ENCODE data around the gene MESP2. TPM values are rescaled to one million over a fixed set of nuclear protein-coding genes. Genes with fewer than 3 reads are reported as not detected.
A peak's percentile ranks its signal among the peaks of the same experiment; 100 is the strongest.

The MESP2 gene
- total and polyA plus RNA-seq, 4 donors = 0.03 TPM; not detected in 3

DNA sequence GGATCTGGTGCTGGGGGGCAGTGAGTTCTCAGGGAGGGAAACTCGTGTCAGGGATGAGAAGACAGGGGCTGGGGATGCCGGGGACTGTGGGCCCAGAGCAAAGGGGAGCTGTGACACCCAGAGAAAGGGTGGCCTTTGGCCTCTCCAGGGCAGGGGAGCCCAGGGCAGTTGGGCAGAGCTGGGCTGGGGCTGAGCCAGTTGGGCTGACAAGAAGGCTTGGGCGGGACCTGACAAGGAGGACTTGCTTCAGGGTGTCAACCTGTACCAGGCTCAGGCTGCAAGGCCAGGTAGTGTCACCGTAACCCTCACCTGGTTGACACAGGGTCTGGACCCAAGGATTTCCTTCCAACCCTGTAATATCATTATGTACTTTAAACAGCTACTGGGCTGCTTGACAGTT is 51.7 kb downstream of the MESP2 start:
- no peaks in the 10 kb centered on the region for H3K27me3 ChIP-seq (ENCODE audit: control insufficient read depth in 4 of 4, insufficient read depth in 4 of 4, low read length in 3 of 4)
- H3K4me1 ChIP-seq (ENCODE audit: control insufficient read depth in 4 of 4, insufficient read depth in 4 of 4, low read length in 3 of 4) = peaks cover 15 to 38% (median 29%) of the 10 kb centered on the region in 4 donors
- no peak overlapping the region for H3K4me3 ChIP-seq (ENCODE audit: low read depth in 1 of 3, low read length in 3 of 3)
- DNase-seq (ENCODE audit: low spot score) = no peak
- peak overlapping the region; percentile 28 for H3K27ac ChIP-seq (ENCODE audit: low read depth in 1 of 2, low read length in 2 of 2)
- TF ChIP-seq, protein P1, sequence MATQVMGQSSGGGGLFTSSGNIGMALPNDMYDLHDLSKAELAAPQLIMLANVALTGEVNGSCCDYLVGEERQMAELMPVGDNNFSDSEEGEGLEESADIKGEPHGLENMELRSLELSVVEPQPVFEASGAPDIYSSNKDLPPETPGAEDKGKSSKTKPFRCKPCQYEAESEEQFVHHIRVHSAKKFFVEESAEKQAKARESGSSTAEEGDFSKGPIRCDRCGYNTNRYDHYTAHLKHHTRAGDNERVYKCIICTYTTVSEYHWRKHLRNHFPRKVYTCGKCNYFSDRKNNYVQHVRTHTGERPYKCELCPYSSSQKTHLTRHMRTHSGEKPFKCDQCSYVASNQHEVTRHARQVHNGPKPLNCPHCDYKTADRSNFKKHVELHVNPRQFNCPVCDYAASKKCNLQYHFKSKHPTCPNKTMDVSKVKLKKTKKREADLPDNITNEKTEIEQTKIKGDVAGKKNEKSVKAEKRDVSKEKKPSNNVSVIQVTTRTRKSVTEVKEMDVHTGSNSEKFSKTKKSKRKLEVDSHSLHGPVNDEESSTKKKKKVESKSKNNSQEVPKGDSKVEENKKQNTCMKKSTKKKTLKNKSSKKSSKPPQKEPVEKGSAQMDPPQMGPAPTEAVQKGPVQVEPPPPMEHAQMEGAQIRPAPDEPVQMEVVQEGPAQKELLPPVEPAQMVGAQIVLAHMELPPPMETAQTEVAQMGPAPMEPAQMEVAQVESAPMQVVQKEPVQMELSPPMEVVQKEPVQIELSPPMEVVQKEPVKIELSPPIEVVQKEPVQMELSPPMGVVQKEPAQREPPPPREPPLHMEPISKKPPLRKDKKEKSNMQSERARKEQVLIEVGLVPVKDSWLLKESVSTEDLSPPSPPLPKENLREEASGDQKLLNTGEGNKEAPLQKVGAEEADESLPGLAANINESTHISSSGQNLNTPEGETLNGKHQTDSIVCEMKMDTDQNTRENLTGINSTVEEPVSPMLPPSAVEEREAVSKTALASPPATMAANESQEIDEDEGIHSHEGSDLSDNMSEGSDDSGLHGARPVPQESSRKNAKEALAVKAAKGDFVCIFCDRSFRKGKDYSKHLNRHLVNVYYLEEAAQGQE (IDR thresholded peaks at IDR 0.05) = no peak
- TF ChIP-seq JUND (IDR thresholded peaks at IDR 0.05) (no peak), ZBTB33 (IDR thresholded peaks at IDR 0.05) (no peak), EGR1 (IDR thresholded peaks at IDR 0.05; ENCODE audit: low read depth in 2 of 2) (no peak), FOXA2 (IDR thresholded peaks at IDR 0.05) (no peak), TAF1 (conservative IDR thresholded peaks at IDR 0.05) (no peak), FOXA1 (IDR thresholded peaks at IDR 0.05) (no peak), SP1 (IDR thresholded peaks at IDR 0.05) (no peak), HNF4G (IDR thresholded peaks at IDR 0.05) (no peak), NR2F2 (IDR thresholded peaks at IDR 0.05) (no peak), YY1 (IDR thresholded peaks at IDR 0.05) (no peak), ATF3 (IDR thresholded peaks at IDR 0.05) (no peak)
- WGBS = 41% methylated on average over 4 of the region's 4 CpGs
- peaks cover 0 to 2% (median under 1%) of the 10 kb centered on the region in 4 donors for H3K36me3 ChIP-seq (ENCODE audit: control insufficient read depth in 4 of 4, insufficient read depth in 3 of 4, low read depth in 1 of 4, low read length in 3 of 4)
- H3K9me3 ChIP-seq (ENCODE audit: control insufficient read depth in 4 of 4, low read length in 3 of 4) = no peaks in the 10 kb centered on the region
- no peak overlapping the region for H3K9ac ChIP-seq (ENCODE audit: low read depth in 1 of 2, low read length in 2 of 2)

Other genes with a start within 250 kb of the MESP2 start
- gene TICRR, start 200.9 kb upstream of the MESP2 start, total RNA-seq = 1 to 10 TPM in 1 of 2 donors, under 1 TPM in 1; under 0.01 to 7.3 TPM
- under 1 TPM; 0.13 to 0.17 TPM for gene TICRR, start 200.9 kb upstream of the MESP2 start, polyA plus RNA-seq
- 1 to 10 TPM; 1.0 to 1.3 TPM for gene KIF7, start 120.9 kb upstream of the MESP2 start, total RNA-seq
- gene KIF7, start 120.9 kb upstream of the MESP2 start, polyA plus RNA-seq = under 1 TPM; 0.04 to 0.44 TPM
- gene PLIN1, start 97.0 kb upstream of the MESP2 start, total RNA-seq = 10 to 100 TPM; 10.8 to 46.0 TPM
- 10 to 100 TPM; 10.2 to 15.8 TPM for gene PLIN1, start 97.0 kb upstream of the MESP2 start, polyA plus RNA-seq
- 10 to 100 TPM in 1 of 2 donors, 1 to 10 TPM in 1; 6.6 to 47.9 TPM for gene PEX11A, start 85.6 kb upstream of the MESP2 start, total RNA-seq
- gene PEX11A, start 85.6 kb upstream of the MESP2 start, polyA plus RNA-seq = 10 to 100 TPM; 17.3 to 31.3 TPM
- under 1 TPM in 1 of 2 donors, not detected in 1; 0.08 TPM for gene WDR93, start 85.5 kb upstream of the MESP2 start, total RNA-seq
- gene WDR93, start 85.5 kb upstream of the MESP2 start, polyA plus RNA-seq = under 1 TPM in 1 of 2 donors, not detected in 1; 0.08 TPM
- gene MESP1, start 25.1 kb upstream of the MESP2 start, total RNA-seq = under 1 TPM; 0.14 to 0.50 TPM
- gene MESP1, start 25.1 kb upstream of the MESP2 start, polyA plus RNA-seq = 1 to 10 TPM; 1.2 to 1.8 TPM
- gene ANPEP, start 38.5 kb downstream of the MESP2 start, total RNA-seq = 100 to 1,000 TPM in 1 of 2 donors, 10 to 100 TPM in 1; 88.8 to 182 TPM
- 100 to 1,000 TPM; 150 to 227 TPM for gene ANPEP, start 38.5 kb downstream of the MESP2 start, polyA plus RNA-seq
- gene AP3S2, start 117.7 kb downstream of the MESP2 start, total RNA-seq = 10 to 100 TPM; 24.1 to 73.5 TPM
- 10 to 100 TPM in 1 of 2 donors, 1 to 10 TPM in 1; 8.4 to 27.6 TPM for gene AP3S2, start 117.7 kb downstream of the MESP2 start, polyA plus RNA-seq
- gene ARPIN, start 136.6 kb downstream of the MESP2 start, total RNA-seq = 1 to 10 TPM; 3.9 to 7.2 TPM
- gene ARPIN, start 136.6 kb downstream of the MESP2 start, polyA plus RNA-seq = 1 to 10 TPM; 1.6 to 3.2 TPM
- 10 to 100 TPM in 1 of 2 donors, 1 to 10 TPM in 1; 5.4 to 15.3 TPM for gene ZNF710, start 225.0 kb downstream of the MESP2 start, total RNA-seq
- 1 to 10 TPM; 1.9 to 5.3 TPM for gene ZNF710, start 225.0 kb downstream of the MESP2 start, polyA plus RNA-seq

Measured in liver (tissue), 9 donors.